LNCAP (cell line): ENCODE results near the gene RGL1.

Experiments
- TF ChIP-seq, protein P1 (sequence below): fragments of 450-650 bp; IDR thresholded peaks from 2 replicates; pipeline ENCODE4 v1.5.1; 2017; ENCODE audit warnings: mild to moderate bottlenecking

The RGL1 gene

DNA sequence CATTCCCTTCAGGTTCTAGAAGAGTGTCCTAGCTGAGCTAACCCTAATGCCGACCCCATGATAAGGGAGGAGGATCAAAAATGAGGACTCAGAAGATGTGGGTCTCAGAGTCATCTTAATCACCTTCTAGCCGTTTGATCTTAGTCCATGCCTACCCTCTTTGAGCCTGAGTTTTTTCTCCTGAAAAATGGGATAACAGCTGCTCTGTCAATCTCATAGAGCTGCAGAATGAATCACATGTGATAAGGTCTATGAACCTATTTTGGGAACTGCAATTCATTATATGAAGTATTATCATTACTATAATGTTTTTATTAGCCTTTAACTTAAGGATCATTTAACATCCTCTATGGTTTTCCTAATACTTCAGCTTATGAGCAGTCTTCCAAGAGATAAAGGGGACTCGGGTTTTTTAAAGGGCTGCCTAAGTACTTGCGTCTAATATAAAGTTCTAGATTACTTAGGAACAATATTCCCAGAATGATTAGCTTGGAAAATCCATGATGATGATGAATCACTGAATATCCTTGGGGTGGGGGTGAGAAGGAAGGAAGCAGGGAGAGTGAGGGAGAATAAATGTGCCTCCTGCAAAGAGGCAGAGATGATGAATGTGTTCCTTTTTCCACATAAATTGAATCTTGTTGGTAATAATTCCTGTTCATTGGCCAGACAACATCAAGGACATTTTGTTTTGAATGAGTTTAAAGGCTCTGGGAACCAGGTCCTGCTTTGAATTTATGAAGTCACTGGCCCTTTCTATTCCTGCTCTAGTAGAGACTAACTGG, 165.8 kb downstream of the RGL1 start:
- TF ChIP-seq, protein P1, sequence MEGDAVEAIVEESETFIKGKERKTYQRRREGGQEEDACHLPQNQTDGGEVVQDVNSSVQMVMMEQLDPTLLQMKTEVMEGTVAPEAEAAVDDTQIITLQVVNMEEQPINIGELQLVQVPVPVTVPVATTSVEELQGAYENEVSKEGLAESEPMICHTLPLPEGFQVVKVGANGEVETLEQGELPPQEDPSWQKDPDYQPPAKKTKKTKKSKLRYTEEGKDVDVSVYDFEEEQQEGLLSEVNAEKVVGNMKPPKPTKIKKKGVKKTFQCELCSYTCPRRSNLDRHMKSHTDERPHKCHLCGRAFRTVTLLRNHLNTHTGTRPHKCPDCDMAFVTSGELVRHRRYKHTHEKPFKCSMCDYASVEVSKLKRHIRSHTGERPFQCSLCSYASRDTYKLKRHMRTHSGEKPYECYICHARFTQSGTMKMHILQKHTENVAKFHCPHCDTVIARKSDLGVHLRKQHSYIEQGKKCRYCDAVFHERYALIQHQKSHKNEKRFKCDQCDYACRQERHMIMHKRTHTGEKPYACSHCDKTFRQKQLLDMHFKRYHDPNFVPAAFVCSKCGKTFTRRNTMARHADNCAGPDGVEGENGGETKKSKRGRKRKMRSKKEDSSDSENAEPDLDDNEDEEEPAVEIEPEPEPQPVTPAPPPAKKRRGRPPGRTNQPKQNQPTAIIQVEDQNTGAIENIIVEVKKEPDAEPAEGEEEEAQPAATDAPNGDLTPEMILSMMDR, result no peak

DNA sequence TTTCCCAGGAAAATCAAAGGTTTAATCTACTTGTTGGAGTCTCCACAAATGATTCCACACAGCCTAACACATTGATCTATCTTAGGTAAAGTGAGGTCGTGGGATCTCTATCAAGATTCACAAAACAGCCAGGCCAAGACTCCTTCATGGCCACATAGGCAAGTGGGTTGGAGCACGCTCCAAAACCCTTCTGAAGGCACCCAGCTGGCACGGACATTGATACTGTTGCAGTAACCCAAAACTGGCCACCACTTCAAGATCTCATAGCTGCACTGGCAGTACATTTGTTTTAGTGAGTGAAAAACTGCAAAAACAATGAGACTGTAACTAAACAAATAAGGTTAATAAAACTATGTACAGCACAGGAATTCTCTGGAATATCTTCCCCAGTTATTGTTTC, 170.7 kb downstream of the RGL1 start:
- TF ChIP-seq, protein P1, result no peak

DNA sequence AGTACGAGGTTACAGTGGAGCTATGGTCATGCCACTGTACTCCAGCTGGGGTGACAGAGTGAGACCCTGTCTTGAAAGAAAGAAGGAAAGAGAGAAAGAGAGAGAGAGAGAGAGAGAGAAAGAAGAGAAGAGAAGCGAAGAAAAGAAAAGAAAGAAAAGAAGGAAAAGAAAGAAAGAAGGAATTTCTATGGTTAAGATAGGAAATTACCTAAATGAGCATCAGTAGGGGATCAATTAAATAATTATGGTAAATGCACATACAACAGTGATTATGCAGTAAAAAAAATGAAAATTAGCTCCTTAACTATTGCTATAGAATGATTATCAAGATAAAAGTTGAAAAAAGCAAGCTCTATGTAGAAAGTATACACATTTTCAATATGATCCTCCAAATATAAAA, 172.8 kb downstream of the RGL1 start:
- TF ChIP-seq, protein P1, result no peak
